ENCODE results near the gene OR10G4. TPM values are rescaled to one million over a fixed set of nuclear protein-coding genes. Genes with fewer than 3 reads are reported as not detected.

Gene OR10G4
- total RNA-seq, 1 experiment from 2014 or later, result not detected

DNA sequence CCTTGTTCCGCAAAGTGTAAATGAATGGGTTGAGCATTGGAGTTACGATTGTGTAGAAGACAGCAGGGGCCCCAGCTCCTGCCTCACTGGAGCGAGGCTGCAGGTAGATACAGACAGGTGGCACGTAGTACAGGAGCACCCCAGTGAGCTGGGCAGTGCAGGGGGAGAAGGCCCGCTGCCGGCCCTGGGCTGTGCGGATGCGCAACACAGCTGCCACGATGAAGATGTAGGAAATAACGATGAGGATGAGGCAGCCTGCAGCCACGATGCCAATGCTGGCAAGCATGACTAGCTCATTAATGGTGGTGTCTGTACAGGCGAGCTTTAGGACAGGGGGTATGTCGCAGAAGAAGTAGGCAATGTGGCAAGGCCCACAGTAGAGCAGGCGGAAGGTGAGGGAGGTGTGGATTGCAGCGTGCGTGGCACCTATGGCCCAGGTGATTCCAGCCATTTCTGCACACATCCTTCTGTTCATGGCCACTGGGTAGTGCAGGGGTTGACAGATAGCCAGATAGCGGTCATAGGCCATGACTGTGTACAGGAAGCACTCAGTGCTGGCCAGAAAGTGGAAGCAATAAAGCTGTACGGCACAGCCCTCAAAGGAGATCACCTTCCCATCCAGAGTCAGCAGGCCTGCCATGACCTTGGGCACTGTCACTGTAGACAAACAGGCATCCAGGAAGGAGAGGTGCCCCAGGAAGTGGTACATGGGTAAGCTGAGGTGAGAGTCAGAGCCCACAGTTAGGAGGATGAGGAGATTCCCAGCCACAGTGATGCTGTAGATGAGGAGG is 35.8 kb upstream of the OR10G4 start:
- intact Hi-C loops (cut with micrococcal nuclease), result no loop called here
- ChIA-PET CTCF (no interaction called here), RAD21 (ENCODE audit: low non-redundant PET in 1 of 2, low total read pairs in 2 of 2, uncharacterized antibody in 2 of 2, unreplicated experiment in 2 of 2) (no interaction called here), POLR2A (no interaction called here)
- Histone ChIP-seq H3K27me3 (ENCODE audit: insufficient read depth, low read length) (no peaks in the 10 kb centered on the region), H3K4me1 (ENCODE audit: control insufficient read depth in 1 of 2, insufficient read depth in 2 of 2, low read length in 2 of 2) (no peaks in the 10 kb centered on the region), H2AFZ (ENCODE audit: low read depth, low read length, poor library complexity, severe bottlenecking) (no peak overlapping the region), H3K27ac (ENCODE audit: low read depth, low read length) (no peak overlapping the region), H4K20me1 (ENCODE audit: insufficient read depth) (no peaks in the 10 kb centered on the region), H3K36me3 (ENCODE audit: control insufficient read depth in 1 of 2, insufficient read depth in 2 of 2, low read length in 2 of 2) (no peaks in the 10 kb centered on the region), H3K4me2 (ENCODE audit: low read length) (no peak overlapping the region), H3K4me3 (replicated peaks in 1 of 2; ENCODE audit: low read depth in 1 of 2, low read length in 2 of 2) (no peak overlapping the region), H3K9me2 (ENCODE audit: insufficient read depth) (no peaks in the 10 kb centered on the region), H3K9ac (ENCODE audit: low read length) (no peak overlapping the region), H3K9me3 (ENCODE audit: control insufficient read depth in 1 of 2, insufficient read depth in 1 of 2, low read depth in 1 of 2, low read length in 2 of 2) (no peaks in the 10 kb centered on the region), H3K79me2 (ENCODE audit: insufficient read depth, low read length) (no peaks in the 10 kb centered on the region)
- no TSS peak for BruUV-seq (replicated peaks)
- TF ChIP-seq ELF1 (IDR thresholded peaks at IDR 0.05; ENCODE audit: borderline replicate concordance, low read depth), result no peak
- TF ChIP-seq POLR2AphosphoS5 (IDR thresholded peaks at IDR 0.05; ENCODE audit: low read depth, low read length), result no peak
- TF ChIP-seq RAD21 (IDR thresholded peaks at IDR 0.05; ENCODE audit: low read depth), result no peak
- no peak for TF ChIP-seq EZH2phosphoT487 (IDR thresholded peaks at IDR 0.05; ENCODE audit: borderline replicate concordance)
- TF ChIP-seq JUND (IDR thresholded peaks at IDR 0.05), result no peak
- TF ChIP-seq CBX3 (IDR thresholded peaks at IDR 0.05; ENCODE audit: low read depth), result no peak
- no peak for TF ChIP-seq FOSL1 (IDR thresholded peaks at IDR 0.05; ENCODE audit: low read depth)
- TF ChIP-seq, protein P1, sequence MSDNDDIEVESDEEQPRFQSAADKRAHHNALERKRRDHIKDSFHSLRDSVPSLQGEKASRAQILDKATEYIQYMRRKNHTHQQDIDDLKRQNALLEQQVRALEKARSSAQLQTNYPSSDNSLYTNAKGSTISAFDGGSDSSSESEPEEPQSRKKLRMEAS (IDR thresholded peaks at IDR 0.05), result no peak
- TF ChIP-seq EGR1 (IDR thresholded peaks at IDR 0.05; ENCODE audit: low read depth), result no peak
- TF ChIP-seq SP1 (IDR thresholded peaks at IDR 0.05; ENCODE audit: low read depth), result no peak
- no peak for TF ChIP-seq ZFX (IDR thresholded peaks at IDR 0.05)
- TF ChIP-seq, protein P2, sequence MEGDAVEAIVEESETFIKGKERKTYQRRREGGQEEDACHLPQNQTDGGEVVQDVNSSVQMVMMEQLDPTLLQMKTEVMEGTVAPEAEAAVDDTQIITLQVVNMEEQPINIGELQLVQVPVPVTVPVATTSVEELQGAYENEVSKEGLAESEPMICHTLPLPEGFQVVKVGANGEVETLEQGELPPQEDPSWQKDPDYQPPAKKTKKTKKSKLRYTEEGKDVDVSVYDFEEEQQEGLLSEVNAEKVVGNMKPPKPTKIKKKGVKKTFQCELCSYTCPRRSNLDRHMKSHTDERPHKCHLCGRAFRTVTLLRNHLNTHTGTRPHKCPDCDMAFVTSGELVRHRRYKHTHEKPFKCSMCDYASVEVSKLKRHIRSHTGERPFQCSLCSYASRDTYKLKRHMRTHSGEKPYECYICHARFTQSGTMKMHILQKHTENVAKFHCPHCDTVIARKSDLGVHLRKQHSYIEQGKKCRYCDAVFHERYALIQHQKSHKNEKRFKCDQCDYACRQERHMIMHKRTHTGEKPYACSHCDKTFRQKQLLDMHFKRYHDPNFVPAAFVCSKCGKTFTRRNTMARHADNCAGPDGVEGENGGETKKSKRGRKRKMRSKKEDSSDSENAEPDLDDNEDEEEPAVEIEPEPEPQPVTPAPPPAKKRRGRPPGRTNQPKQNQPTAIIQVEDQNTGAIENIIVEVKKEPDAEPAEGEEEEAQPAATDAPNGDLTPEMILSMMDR (IDR thresholded peaks at IDR 0.05 in 2 of 3, conservative IDR thresholded peaks at IDR 0.05 in 1 of 3; ENCODE audit: borderline replicate concordance in 1 of 3, insufficient read depth in 1 of 3, low read depth in 2 of 3, low read length in 2 of 3), result no peak
- TF ChIP-seq CEBPB (IDR thresholded peaks at IDR 0.05; ENCODE audit: low read depth), result no peak
- TF ChIP-seq ZBTB33 (IDR thresholded peaks at IDR 0.05; ENCODE audit: extremely low read depth, insufficient replicate concordance, low read length), result no peak
- no peak for TF ChIP-seq TCF7L2 (IDR thresholded peaks at IDR 0.05; ENCODE audit: borderline replicate concordance, extremely low read depth, insufficient read depth, insufficient read length)
- TF ChIP-seq, protein P3, sequence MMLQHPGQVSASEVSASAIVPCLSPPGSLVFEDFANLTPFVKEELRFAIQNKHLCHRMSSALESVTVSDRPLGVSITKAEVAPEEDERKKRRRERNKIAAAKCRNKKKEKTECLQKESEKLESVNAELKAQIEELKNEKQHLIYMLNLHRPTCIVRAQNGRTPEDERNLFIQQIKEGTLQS (IDR thresholded peaks at IDR 0.05), result no peak
- TF ChIP-seq YY1 (IDR thresholded peaks at IDR 0.05; ENCODE audit: extremely low read depth, insufficient replicate concordance, low read depth, low read length), result no peak
- ATAC-seq (no peak), DNase-seq (ENCODE audit: low read depth, low spot score) (no peak)

Measured in HCT116 (cell line).